Measurements from ENCODE around the gene TSPAN7.

GRCh38 chrX:38654302-38654701, 93.0 kb downstream of the TSPAN7 start:
- TF ChIP-seq EP300 (IDR thresholded peaks at IDR 0.05; ENCODE audit: low read length) (no peak), JUN (IDR thresholded peaks at IDR 0.05; ENCODE audit: borderline replicate concordance, low read depth, low read length) (no peak), JUN (CRISPR knock-in tag; IDR thresholded peaks at IDR 0.05; ENCODE audit: borderline replicate concordance) (no peak)
